Mucosa of rectum (tissue), 2 donors: ENCODE results near the gene TMA7B.

Experiments used
- H3K27ac ChIP-seq, 2 donors: one replicate each; pipeline ENCODE4 v1.7.0; 2013; ENCODE audit warnings: inconsistent platforms in 2 of 2, low read depth in 2 of 2, low read length in 2 of 2
- H3K27me3 ChIP-seq, 2 donors: one replicate each; pipeline ENCODE4 v1.7.0; 2013; ENCODE audit warnings: low read length in 2 of 2; ENCODE audit not compliant: control insufficient read depth in 2 of 2, insufficient read depth in 2 of 2
- H3K36me3 ChIP-seq, 2 donors: one replicate each; pipeline ENCODE4 v1.7.0; 2013; ENCODE audit warnings: low read length in 2 of 2; ENCODE audit not compliant: control insufficient read depth in 2 of 2, insufficient read depth in 2 of 2
- H3K4me1 ChIP-seq, 2 donors: one replicate each; pipeline ENCODE4 v1.7.0; 2013; ENCODE audit warnings: low read length in 2 of 2, mild to moderate bottlenecking in 1 of 2; ENCODE audit not compliant: control insufficient read depth in 2 of 2, insufficient read depth in 2 of 2
- H3K4me3 ChIP-seq, 2 donors: one replicate each; pipeline ENCODE4 v1.7.0; 2013; ENCODE audit warnings: low read length in 2 of 2
- H3K9ac ChIP-seq, 2 donors: one replicate each; pipeline ENCODE4 v1.7.0; 2013; ENCODE audit warnings: low read length in 2 of 2, low read depth in 1 of 2, mild to moderate bottlenecking in 1 of 2
- H3K9me3 ChIP-seq, 2 donors: one replicate each; pipeline ENCODE4 v1.7.0; 2013; ENCODE audit warnings: low read length in 2 of 2; ENCODE audit not compliant: control insufficient read depth in 2 of 2
- donor health status: healthy.
- donor health status: Normal muscosa, but diverticular disease.

The TMA7B gene

GRCh38 chr22:39952347-39952746, 7.8 kb upstream of the TMA7B start:
- no peak overlapping the region for H3K9ac ChIP-seq
- no peaks in the 10 kb centered on the region for H3K27me3 ChIP-seq
- H3K27ac ChIP-seq: no peak overlapping the region
- no peak overlapping the region for H3K4me3 ChIP-seq
- H3K4me1 ChIP-seq: peaks cover 0 to 3% of the 10 kb centered on the region in 2 donors
- H3K36me3 ChIP-seq: no peaks in the 10 kb centered on the region
- H3K9me3 ChIP-seq: no peaks in the 10 kb centered on the region

DNA sequence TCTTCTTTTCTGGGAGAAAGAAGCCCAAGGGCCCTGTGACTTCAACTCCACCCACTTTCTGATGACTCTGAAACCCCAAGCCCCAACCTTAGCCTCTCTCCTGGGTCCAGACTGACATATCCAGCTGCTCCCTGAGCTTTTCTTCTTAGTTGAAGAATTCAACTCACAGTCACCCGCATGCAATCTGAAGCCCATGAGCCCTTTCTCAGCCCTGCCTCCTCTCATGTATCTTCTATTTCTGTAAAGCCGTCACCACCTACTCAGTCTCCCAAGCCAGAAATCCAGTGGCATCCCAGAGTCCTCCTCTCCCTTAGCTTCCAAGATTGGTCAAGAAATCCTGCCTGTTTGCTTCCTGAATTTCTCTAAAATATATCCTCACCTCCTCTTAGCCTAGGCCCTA, 7.1 kb upstream of the TMA7B start:
- Histone ChIP-seq H3K4me1 (peaks cover 0 to 5% of the 10 kb centered on the region in 2 donors), H3K4me3 (no peak overlapping the region), H3K9me3 (no peaks in the 10 kb centered on the region), H3K27me3 (no peaks in the 10 kb centered on the region), H3K9ac (no peak overlapping the region), H3K36me3 (no peaks in the 10 kb centered on the region), H3K27ac (no peak overlapping the region)

DNA sequence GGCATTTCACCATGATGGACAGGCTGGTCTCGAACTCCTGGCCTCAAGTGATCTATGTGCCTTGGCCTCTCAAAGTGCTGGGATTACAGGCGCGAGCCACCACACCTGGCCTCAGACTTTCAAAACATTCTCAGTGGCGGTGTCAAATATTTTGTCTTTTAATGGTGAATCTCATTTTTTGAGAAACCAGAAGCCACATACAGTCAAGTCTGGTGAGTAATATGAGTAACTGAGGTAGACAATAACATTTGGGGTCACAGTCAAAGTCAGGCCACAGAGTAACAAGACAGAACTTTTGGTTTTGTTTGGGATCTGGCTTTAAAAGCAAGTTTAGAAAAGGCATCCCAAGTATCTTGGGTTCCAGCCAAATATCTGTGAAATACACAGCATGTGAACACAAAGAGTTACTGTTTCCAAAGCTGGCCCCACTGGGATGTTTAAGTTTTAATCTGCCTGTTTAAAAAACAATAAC, 5.6 kb upstream of the TMA7B start:
- Histone ChIP-seq H3K36me3 (no peaks in the 10 kb centered on the region), H3K27ac (no peak overlapping the region), H3K4me1 (peaks cover 0 to 5% of the 10 kb centered on the region in 2 donors), H3K9ac (no peak overlapping the region), H3K4me3 (no peak overlapping the region), H3K9me3 (no peaks in the 10 kb centered on the region), H3K27me3 (no peaks in the 10 kb centered on the region)

- H3K9ac ChIP-seq: no peak overlapping the region
- H3K27ac ChIP-seq: no peak overlapping the region
- no peaks in the 10 kb centered on the region for H3K27me3 ChIP-seq
- no peak overlapping the region for H3K4me3 ChIP-seq
- peaks cover 0 to 5% of the 10 kb centered on the region in 2 donors for H3K4me1 ChIP-seq
- H3K9me3 ChIP-seq: no peaks in the 10 kb centered on the region
- no peaks in the 10 kb centered on the region for H3K36me3 ChIP-seq
Measured at GRCh38 chr22:39955675-39956074, 4.5 kb upstream of the TMA7B start.

DNA sequence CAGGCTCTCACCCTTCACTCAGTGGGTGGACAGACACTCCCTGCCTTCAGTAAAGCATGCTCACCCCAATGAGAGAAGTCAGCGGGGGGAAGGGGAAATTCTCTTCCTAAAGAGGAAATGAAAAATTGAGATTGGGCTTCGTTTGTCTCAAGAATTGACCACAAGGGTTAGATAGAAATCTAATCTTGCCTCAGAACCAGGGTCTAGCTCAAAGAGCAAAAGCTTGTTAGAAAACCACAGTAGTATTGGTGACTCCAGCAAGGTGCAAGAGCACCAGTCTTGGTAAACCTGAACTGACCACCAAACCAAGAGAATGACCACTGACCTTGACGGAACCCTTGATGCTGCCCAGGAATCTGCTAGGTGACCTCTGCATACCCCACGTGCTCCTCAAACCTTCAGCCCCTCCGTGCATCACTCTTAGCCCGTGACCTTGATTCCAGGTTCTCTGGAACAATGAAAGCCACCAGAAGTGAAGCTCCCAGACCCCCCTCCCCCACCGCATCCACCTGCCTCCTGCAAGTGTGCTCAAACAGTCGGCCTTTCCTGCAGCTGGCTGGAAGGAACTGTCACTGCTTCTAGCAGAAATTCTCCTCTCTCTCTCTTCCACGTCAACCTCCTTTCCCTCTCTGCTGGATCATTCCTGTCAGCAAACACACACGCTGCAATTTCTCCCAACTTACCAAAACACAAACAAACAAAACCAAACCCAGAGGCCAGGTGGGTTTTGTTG, 3.1 kb upstream of the TMA7B start:
- H3K9ac ChIP-seq: no peak overlapping the region
- peaks cover 0 to 5% of the 10 kb centered on the region in 2 donors for H3K4me1 ChIP-seq
- no peak overlapping the region for H3K4me3 ChIP-seq
- no peaks in the 10 kb centered on the region for H3K27me3 ChIP-seq
- H3K36me3 ChIP-seq: no peaks in the 10 kb centered on the region
- no peaks in the 10 kb centered on the region for H3K9me3 ChIP-seq
- H3K27ac ChIP-seq: no peak overlapping the region

GRCh38 chr22:39958009-39958711, 2.0 kb upstream of the TMA7B start:
- no peak overlapping the region for H3K27ac ChIP-seq
- peaks cover 0 to 5% of the 10 kb centered on the region in 2 donors for H3K4me1 ChIP-seq
- no peak overlapping the region for H3K4me3 ChIP-seq
- no peaks in the 10 kb centered on the region for H3K27me3 ChIP-seq
- no peaks in the 10 kb centered on the region for H3K9me3 ChIP-seq
- H3K9ac ChIP-seq: no peak overlapping the region
- no peaks in the 10 kb centered on the region for H3K36me3 ChIP-seq

GRCh38 chr22:39958949-39959639, 1.1 kb upstream of the TMA7B start:
- H3K27ac ChIP-seq: no peak overlapping the region
- no peak overlapping the region for H3K9ac ChIP-seq
- H3K27me3 ChIP-seq: no peaks in the 10 kb centered on the region
- H3K9me3 ChIP-seq: no peaks in the 10 kb centered on the region
- no peaks in the 10 kb centered on the region for H3K36me3 ChIP-seq
- H3K4me3 ChIP-seq: no peak overlapping the region
- H3K4me1 ChIP-seq: peaks cover 0 to 3% of the 10 kb centered on the region in 2 donors

GRCh38 chr22:39960791-39961746, 872 bp downstream of the TMA7B start:
- Histone ChIP-seq H3K9ac (no peak overlapping the region), H3K4me3 (peak overlapping the region in 1 of 2 donors; percentile 15), H3K4me1 (peaks cover under 1 to 3% of the 10 kb centered on the region in 2 donors), H3K27me3 (no peaks in the 10 kb centered on the region), H3K27ac (no peak overlapping the region), H3K9me3 (no peaks in the 10 kb centered on the region), H3K36me3 (peaks cover 0 to 2% of the 10 kb centered on the region in 2 donors)

GRCh38 chr22:39962071-39962470, 1.9 kb downstream of the TMA7B start:
- Histone ChIP-seq H3K27me3 (no peaks in the 10 kb centered on the region), H3K9ac (no peak overlapping the region), H3K27ac (no peak overlapping the region), H3K4me3 (no peak overlapping the region), H3K4me1 (peaks cover 11% of the 10 kb centered on the region in 2 donors), H3K36me3 (peaks cover 0 to 2% of the 10 kb centered on the region in 2 donors), H3K9me3 (no peaks in the 10 kb centered on the region)
